GM12878 (cell line): ENCODE data around the gene OTUD6A.

Experiments
- BCL3 ChIP-seq: IDR thresholded peaks from 2 replicates; pipeline ENCODE4 v1.6.1; 2011; ENCODE audit warnings: borderline replicate concordance, low read depth, mild to moderate bottlenecking, moderate library complexity, low read length; ENCODE audit not compliant: insufficient read depth, poor library complexity, severe bottlenecking
- CBFB ChIP-seq: IDR thresholded peaks from 2 replicates; pipeline ENCODE4 v1.6.1; 2016; ENCODE audit warnings: antibody characterized with exemption, low read depth
- EZH2 ChIP-seq: IDR thresholded peaks from 2 replicates; pipeline ENCODE4 v1.6.1; 2012; ENCODE audit warnings: low read depth, mild to moderate bottlenecking, control low read depth, inconsistent platforms, low read length, borderline replicate concordance; ENCODE audit not compliant: control insufficient read depth
- POLR2A ChIP-seq: IDR thresholded peaks from 2 replicates; pipeline ENCODE4 v1.6.1; 2011; ENCODE audit warnings: low read depth, mild to moderate bottlenecking, low read length
- ZNF274 ChIP-seq: IDR thresholded peaks from one replicate; pipeline ENCODE4 v1.8.0; 2011; ENCODE audit not compliant: insufficient read length, insufficient read depth
- ZNF592 ChIP-seq: fragments of 450-650 bp; IDR thresholded peaks from 2 replicates; pipeline ENCODE4 v1.6.1; 2017; ENCODE audit warnings: mild to moderate bottlenecking, moderate library complexity
- TF ChIP-seq, protein P1 (sequence below), 3 experiments: IDR thresholded peaks in 2 of 3; conservative IDR thresholded peaks in 1 of 3; 2 replicates each; pipeline ENCODE4 v1.5.1; 2011; ENCODE audit warnings: low read depth in 3 of 3, low read length in 3 of 3, mild to moderate bottlenecking in 3 of 3, control low read depth in 2 of 3, moderate library complexity in 2 of 3, inconsistent platforms in 1 of 3, mixed read lengths in 1 of 3; ENCODE audit not compliant: control insufficient read depth in 2 of 3, insufficient read depth in 1 of 3; ENCODE audit errors: extremely low read depth in 1 of 3
- TF ChIP-seq, protein P2 (sequence below): IDR thresholded peaks from 2 replicates; pipeline ENCODE4 v1.6.1; 2012; ENCODE audit warnings: low read depth, low read length, improper control_type of control experiment
- TF ChIP-seq, protein P3 (sequence below): fragments of 450-650 bp; formaldehyde crosslinking; IDR thresholded peaks from 2 replicates; pipeline ENCODE4 v1.4.0; 2022; ENCODE audit warnings: mild to moderate bottlenecking, moderate library complexity

DNA sequence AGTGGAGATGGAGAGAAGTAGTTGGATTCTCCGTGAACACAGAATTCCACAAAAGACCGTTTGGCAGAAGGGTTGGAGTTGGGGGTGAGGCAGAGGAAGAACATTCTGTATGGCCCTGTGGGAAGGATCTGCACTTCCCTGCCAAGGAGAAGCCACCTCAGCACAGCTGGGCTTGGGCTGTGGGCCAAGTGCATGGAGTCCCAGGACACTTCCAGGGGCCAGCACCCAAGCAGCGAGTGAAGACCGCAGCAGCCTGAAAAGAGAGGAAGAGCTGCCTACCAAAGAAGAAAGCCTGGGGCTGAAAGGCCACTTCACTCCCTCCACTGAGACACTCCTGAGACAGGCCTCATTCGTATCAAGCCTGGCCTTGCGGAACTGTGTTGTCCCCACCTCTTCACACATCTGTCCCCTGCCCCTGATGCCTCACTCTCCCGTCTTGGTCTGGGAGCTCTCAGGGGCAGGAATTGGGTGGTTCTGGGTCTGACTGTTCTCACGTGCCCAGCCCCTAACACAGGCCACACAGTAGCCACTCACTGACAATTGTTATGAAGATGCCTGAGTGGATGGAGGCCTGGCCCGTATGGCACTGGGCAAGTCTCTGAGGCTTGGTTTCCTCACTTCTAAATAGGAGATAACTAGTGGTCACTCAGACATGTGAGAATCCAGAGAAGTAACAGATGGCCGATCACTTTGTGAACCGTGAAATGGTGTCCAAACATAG lies 9.2 kb upstream of the OTUD6A start:
- TF ChIP-seq ZNF274 (no peak), EZH2 (no peak), BCL3 (no peak), ZNF592 (no peak), CBFB (no peak), POLR2A (no peak)
- TF ChIP-seq, protein P1, sequence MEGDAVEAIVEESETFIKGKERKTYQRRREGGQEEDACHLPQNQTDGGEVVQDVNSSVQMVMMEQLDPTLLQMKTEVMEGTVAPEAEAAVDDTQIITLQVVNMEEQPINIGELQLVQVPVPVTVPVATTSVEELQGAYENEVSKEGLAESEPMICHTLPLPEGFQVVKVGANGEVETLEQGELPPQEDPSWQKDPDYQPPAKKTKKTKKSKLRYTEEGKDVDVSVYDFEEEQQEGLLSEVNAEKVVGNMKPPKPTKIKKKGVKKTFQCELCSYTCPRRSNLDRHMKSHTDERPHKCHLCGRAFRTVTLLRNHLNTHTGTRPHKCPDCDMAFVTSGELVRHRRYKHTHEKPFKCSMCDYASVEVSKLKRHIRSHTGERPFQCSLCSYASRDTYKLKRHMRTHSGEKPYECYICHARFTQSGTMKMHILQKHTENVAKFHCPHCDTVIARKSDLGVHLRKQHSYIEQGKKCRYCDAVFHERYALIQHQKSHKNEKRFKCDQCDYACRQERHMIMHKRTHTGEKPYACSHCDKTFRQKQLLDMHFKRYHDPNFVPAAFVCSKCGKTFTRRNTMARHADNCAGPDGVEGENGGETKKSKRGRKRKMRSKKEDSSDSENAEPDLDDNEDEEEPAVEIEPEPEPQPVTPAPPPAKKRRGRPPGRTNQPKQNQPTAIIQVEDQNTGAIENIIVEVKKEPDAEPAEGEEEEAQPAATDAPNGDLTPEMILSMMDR (IDR thresholded peaks at IDR 0.05 in 2 of 3, conservative IDR thresholded peaks at IDR 0.05 in 1 of 3; ENCODE audit: control insufficient read depth in 2 of 3, extremely low read depth in 1 of 3, insufficient read depth in 1 of 3, low read depth in 3 of 3, low read length in 3 of 3): no peak
- TF ChIP-seq, protein P2, sequence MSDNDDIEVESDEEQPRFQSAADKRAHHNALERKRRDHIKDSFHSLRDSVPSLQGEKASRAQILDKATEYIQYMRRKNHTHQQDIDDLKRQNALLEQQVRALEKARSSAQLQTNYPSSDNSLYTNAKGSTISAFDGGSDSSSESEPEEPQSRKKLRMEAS: no peak
- TF ChIP-seq, protein P3, sequence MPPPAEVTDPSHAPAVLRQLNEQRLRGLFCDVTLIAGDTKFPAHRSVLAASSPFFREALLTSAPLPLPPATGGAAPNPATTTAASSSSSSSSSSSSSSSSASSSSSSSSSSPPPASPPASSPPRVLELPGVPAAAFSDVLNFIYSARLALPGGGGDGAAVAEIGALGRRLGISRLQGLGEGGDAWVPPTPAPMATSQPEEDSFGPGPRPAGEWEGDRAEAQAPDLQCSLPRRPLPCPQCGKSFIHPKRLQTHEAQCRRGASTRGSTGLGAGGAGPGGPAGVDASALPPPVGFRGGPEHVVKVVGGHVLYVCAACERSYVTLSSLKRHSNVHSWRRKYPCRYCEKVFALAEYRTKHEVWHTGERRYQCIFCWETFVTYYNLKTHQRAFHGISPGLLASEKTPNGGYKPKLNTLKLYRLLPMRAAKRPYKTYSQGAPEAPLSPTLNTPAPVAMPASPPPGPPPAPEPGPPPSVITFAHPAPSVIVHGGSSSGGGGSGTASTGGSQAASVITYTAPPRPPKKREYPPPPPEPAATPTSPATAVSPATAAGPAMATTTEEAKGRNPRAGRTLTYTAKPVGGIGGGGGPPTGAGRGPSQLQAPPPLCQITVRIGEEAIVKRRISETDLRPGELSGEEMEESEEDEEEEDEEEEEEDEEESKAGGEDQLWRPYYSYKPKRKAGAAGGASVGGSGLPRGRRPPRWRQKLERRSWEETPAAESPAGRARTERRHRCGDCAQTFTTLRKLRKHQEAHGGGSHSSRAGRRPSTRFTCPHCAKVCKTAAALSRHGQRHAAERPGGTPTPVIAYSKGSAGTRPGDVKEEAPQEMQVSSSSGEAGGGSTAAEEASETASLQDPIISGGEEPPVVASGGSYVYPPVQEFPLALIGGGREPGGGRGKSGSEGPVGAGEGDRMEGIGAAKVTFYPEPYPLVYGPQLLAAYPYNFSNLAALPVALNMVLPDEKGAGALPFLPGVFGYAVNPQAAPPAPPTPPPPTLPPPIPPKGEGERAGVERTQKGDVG (CRISPR knock-in tag): no peak
